ENCODE measurements around the gene TMEM53. TPM values are rescaled to one million over a fixed set of nuclear protein-coding genes. Genes with fewer than 3 reads are reported as not detected.
"Not testable (repeated sequence)": the region's sequence is repeated elsewhere in the genome, so short reads cannot be mapped to it uniquely, and the experiment has no call there.

TMEM53 gene
- polyA plus RNA-seq (2013, experiment 1 of 2; ENCODE audit: insufficient read length) = 4.3 TPM
- polyA plus RNA-seq (2013, experiment 2 of 2; ENCODE audit: insufficient read length) = 3.3 TPM

DNA sequence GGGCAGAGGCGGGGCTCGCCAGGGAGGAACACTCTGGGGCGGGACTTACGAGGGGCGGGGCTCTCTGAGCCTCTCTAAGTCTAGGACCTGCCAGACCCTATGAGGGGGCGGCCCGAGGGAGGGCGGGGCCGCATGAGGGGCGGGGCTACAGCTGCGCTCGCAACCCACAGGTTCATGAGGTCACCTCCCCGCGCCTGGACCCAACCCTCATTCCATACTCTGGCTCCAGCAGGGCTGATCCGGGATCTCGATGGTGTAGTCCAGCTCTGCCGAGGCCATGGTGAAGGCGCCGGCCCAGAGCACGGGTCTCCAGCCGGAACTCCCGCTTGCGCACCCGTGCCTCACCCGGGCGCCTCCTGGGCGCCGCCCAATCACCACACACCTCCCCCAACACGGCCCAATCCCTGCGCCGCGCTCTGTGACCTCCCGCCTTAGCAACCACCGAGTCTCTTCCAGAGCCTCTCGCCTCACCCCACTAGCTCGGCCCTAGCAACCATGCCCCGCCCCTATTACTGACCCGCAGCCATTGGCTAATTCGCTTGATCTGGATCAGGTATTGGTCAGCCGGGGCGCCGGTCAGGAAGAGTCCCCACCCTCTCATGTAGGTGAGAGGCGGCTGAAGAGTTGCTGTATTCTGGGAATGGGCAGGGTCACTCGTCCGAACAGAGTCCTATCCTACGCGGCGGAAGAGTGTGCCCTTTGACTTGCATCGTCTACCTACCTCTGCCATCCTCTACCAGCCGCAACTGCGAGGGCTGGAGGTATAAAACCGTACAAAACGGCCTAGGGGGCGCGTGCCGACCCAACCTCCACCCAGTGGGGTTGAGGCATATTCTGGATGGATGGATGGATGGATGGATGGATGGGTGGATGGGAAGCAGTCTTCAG is at the start of gene TMEM53, which contains the start of gene ARMH1:
TSS of gene TMEM53 (minus strand) at position 369 of the 888 bp plus-strand sequence. CDS start at position 279, 90 bp downstream.
TSS of gene ARMH1 (plus strand) at position 602 of the 888 bp plus-strand sequence. CDS start 14,984 bp downstream, outside the sequence.
- DNase-seq = peak; percentile 99

DNA sequence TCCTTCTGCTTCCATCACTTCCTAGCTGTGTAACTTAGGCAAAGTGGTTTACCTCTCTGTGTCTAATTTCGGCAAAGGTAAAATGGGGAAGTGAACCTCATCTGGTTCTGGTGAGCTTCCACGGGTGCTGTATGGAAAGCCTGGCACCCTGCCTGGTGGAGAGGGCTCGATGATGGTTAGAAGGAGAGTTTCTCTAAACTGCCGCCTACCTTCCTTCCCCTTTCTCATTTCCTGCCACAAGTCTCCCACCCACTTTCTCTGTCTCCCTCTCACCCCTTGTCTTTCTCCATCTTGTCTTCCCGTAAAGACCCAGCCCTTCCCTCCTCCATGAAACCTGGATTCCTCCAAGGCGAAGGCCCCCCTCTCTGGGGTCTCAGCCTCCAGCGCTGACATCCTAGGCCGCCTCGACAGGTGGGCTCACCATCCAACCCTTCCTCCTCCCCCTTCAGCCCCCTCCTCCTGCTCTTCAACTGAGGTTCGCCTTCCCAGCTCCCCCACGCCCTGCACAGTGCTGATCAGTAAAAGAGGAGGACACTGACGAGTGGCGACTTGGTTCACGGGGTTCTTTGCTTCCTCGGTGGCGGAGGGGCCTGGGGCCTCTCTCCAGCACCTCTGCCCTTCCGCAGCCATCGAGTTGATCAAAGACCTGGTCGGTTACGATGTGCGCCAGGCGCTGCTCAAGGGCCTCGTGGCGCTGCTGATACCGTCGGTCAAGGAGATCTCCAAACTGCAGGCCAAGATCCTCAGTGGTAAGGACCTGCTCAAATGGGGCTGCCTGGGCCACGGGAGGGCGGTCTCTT is 49.4 kb upstream of the TMEM53 start:
- DNase-seq = no peak

DNA sequence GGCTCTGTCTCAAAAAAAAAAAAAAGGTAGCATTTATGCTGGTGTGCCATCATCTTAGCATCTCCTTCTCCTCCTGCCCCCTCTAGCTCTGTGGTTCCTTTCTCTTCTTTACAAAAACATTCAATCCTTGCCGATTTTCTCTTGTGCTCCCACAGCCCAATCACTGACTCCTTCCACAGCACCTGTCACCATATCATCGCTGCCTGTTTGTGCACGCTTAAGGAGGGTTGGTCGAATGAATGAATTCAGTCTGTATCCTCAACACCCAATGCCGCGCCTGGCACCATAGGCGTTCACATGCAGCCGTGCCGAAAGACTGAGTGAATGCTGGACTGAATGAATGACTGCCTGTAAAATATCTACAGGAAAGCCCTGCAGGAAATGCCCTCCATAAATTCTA is 48.8 kb upstream of the TMEM53 start:
- no peak for DNase-seq

DNA sequence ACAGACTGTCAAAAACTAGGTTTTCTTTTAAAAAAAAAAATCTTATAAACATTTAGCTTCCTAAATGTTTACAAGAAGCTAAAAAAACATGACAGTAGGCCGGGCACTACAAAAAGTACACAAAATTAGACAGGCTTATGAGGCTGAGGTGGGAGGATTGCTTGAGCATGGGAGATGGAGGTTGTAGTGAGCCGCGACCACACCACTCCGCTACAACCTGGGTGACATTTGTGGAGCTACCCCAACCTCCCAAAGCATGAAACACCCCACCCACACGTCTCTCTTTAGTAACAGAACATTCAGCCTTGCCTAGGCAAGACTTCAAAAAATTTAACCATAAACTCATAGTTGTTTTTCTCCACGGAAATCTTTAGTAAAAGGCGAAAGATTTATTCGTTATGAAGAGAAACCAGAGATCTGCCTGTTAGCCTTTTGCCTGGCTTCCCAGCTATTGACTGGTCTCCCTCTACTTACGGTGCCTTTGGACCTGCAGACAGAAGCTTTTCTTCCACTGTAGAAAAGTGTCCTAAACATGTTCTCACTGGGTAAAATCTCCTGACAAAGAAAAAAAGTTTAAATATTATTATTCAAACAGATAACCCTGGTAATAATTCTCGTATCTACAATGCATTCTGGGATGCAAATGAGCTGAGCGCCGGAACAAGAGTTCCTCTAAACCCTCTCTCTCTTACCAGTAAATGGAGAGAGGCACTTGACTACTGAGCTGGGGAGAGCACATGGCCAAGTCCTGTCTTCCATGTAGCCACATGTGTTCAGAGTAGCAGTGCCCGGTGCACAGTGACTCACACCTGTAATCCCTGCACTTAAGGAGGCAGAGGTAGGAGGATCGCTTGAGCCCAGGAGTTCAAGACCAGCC is 47.4 kb upstream of the TMEM53 start:
- DNase-seq = peak; percentile 93

DNA sequence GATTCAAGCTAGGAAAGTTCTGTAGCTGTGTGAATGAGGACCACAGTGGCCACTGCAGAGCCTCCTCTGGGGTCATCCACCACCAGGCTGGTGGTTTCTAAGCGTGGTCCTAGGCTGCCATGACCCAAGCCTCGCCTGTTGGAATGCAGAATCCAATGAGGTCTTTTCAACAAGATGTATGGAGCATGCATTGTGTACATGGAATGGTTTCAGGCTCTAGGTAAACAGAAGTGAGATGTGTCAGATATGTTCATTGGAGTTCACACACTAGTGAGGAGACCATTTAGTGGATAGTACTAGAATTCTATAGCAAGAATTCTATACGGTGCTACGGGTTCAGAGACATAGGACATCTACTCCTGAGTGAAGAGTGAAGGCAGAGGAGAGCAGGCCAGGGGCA is 46.0 kb upstream of the TMEM53 start:
- DNase-seq = no peak

DNA sequence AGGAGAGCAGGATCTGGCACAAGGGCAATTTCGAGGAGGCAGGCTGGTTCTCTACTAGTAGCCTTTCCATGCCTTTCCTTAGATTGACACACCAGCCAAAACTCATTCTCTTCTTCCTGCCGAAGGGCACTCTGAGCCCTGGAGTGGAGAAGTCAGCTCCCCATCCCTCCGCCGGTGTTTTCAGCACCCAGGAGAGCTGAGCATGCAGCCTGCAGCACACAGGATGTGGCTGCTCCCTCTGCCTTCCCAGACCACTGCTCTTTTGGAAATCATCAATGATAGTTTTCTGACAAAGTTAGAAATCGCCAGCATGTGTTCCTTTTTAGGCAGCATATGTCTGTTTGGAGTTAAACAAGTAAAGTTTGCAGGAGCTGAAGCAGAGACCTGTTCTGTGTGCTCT is 45.0 kb upstream of the TMEM53 start:
- DNase-seq = no peak

DNA sequence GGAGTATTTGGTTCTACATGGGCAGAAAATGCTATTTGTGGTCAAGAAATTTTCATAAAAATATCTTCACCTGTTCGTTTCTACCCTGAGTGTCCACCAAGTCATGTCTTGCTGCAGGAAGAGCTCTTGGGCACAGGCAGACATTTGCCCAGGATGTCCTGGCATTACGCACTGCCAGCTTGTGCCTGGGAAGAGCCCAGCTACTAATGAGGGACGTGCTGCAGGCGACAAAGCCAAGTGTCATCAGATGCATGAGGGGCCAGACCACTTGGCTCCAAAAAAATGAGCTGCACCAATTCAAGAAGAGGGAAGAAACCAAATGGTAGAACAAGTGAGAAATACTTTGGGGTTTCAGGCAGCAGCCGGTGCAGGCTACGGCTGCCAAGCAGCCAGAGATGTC is 43.8 kb upstream of the TMEM53 start:
- DNase-seq = no peak

DNA sequence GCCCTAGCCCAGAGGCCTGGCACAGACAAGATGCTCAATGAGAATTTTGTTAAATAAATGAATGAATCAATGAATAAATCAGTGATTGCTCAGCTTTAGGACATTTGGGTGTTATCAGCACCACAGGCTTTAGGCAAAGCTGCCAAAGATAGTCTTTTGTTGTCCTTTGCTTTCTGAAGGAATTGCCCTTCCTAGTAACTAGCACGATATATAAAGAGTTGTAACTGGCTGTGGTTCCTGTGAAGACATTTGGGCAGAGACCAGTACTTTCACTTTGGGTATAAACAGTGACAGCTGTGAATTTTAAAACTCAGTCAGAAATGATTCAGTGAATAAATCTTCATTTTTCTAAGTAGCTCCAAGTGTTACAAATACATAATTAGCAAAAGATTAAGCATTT is 43.4 kb upstream of the TMEM53 start:
- no peak for DNase-seq

DNA sequence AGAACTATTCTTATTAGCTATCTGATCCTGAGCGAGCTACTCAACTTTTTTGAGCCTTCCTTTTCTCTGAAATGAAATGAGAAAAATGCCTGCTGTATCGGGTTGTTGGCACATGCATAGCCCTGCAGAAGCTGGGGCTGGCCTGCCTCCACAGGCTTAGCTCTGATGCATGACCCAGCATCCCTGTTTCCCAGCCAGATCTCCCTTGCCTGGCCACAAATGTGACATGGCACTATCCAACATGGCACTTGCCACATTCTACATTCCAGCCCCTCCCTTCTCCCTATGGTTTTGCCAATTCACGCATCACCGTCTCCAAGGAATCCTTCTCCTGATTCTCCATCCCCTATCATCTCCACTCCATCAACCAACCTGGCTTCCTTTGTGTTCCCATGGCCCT is 42.9 kb upstream of the TMEM53 start:
- DNase-seq = no peak

DNA sequence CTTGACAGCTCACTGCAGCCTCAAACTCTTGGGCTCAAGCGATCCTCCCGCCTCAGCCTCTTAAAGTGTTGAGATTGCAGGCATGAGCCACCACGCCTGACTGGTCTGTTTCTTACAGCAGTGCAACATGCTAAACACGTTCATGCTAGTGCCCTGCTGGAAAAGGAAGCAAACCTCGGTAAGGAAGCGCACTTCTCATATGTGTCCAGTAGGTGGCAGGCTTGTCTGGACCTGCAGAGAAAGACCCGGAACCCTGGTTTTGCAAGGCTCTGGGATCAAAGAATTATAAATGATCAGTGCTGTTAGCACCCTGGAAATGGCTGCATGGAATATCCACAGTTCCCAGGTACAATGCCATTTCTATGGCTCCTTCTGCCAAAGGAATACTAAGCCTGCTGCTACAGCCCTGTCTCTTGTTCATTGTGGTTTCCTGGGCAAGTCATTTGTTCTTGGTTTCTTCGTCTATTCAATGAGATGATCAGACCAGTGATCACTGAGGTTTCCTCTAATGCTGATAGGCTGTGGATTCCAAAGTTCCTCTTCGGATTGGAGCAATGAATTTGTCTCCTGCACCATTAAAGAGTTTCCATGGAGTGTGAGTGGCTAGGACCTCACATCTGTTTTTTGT is 40.8 kb upstream of the TMEM53 start:
- peak; percentile 66 for DNase-seq

DNA sequence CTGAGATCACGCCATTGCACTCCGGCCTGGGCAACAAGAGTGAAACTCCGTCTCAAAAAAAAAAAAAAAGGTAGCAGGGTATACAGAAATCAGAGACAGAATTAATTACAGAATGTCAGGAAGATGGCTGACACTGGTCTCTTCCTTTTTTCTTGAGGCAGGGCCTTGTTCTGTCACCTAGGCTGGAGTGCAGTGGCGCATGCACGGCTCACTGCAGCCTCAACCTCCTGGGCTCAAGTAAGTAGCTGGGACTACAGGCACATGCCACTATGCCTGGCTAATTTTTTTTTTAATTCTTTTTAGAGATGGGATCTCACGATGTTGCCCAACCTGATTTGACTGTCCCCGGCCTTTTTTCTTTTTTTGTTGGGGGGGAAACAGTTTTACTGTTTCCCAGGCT is 40.3 kb upstream of the TMEM53 start:
- no peak for DNase-seq

DNA sequence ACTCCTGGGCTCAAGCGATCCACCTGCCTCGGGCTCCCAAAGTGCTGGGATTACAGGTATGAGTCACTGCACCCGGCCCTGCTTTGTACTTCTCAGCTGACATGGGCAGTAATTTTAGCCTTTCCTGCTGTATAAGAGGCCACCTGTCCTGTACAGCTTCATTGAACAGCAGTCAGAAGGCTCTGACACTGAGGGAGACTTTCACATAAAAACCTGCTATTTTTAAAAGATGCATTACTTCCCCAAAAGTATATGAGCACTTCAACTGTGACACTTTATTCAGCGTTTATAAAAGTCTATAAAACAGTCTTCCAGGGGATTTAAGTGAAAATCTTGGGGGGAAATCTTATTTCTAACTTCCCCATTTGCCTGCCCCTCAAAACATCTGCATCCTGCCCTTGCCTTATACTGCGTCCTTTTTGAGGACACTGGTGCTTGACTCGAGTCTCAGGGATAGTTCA is 39.1 kb upstream of the TMEM53 start:
- no peak for DNase-seq

DNA sequence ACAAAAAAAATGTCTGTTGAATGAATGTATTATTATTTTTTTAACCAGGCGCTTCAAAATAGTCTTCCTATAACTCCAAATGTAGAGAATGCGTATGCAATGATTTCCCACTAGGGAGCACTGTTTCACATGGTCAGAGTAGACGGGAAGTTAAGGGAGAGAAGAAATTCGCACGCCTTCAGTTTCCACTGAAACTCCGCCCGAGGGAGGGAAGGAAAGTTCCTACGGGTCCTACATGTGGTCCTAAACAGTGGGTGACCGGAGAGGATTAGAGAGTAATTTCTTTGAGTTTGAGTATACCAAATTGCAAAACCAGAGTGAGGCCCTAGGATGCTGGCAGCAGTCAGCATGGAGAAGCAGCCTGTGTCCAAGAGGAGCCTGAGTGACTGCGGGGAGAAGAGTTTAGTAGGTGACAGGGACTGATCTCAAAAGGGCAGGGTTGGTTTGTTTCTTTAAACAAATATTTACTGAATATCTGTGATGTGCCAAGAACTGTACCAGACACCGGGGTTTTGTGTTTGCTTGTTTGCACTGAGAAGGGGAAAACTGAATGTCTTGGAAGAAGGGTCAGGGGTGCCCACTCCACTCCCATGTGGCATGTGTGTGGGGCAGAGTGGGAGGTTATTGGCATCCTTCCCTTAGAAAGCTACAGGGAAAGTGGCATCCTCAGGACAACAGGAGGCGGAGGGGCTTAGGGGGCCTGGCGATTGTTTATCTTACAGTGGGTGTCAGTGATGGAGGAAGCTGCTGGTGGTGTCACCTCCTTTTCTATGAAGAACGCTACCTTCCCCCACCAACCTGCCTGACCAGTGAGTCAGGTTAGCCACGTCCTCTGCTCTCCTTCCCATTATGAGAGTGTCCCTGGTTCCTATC is 33.9 kb upstream of the TMEM53 start:
- peak; percentile 67 for DNase-seq

DNA sequence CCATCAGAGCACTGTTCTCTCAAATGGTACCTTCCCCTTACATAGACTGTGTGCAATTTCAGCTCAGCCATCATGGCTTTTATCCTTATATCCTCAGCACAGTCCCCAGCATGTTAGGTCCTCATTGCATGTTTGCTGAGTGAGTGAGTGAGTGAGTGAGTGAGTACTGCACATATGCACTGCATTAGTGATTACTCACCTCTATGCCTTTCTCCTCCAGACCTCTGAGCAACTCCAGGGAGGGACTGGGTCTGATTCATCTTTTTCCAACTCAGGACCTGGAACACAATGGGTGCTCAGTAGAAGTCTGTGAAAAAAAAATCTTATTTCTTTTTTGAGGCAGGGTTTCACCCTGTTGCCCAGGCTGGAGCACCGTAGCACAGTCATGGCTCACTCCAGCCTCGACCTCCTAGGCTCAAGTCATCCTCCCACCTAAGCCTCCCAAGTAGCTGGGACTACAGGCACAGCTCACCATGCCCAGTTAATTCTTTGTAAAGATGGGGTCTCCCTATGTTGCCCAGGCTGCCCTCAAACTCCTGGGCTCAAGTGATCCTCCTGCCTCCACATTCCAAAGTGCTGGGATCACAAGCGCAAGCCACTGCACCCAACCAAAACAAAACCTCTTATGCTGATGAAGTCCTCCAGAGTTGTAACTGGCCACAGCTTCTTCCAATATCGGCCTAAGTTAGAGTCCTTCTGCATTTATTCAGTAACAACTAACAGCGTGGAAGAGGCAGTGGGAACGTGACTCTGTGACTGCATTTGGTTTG is 33.0 kb upstream of the TMEM53 start:
- peak; percentile 96 for DNase-seq

DNA sequence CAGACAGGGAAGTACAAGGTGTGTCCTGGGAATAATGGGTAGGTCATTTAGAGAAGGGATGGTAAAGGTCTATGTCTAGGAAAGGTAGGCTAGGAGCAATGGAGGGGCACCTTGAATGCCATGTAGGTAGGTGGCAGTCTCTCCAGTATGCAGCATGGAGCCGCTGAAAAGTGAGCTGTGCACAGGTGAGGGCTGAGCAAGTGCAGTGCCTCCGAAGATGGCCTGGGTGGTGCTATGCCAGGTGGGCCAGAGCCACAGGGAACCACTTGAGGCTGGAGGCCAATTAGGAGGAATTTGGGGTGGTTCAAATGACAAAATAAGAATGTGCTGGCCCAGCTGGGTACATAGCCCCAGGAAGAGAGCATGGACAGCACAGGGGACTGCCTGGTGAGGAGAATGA is 31.7 kb upstream of the TMEM53 start:
- DNase-seq = no peak

DNA sequence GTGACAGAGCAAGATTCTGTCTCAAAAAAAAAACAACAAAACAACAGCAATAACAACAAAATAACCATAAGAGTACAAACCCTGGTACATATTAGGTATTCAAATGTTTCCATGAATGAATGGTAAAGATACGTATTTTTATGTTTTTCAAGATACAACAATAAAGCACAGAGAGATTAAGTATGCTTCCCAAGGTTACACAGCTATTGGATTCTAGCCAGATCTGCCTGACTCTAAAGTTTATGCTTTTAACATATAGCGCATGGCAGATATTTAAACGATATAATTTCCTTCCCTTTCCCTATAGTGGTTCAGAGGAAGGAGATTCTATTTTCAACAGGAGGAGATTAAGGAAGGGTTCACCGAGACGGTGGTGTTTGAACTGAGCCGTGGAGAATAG is 31.2 kb upstream of the TMEM53 start:
- DNase-seq = no peak

DNA sequence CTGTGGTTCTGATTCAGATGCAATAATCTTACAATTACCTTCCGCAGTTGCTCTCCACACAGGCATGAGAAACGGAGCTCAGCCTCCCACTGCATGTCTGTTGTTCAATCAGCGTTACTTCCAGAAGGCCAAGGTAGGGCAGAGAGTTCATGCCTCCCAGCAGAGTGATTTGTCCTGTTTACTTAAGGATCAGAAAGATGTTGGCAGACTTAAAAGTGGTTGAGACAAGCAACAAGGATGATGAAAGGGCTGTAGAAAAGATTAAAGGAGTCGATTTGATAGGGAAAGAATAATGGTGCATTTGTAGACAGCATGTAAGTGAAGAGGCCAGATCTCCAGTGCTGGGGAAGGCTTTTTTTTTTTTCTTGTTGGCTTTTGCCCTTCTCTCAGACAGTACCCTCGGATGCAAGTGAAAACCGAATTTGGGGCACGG is 26.9 kb upstream of the TMEM53 start:
- DNase-seq = no peak

DNA sequence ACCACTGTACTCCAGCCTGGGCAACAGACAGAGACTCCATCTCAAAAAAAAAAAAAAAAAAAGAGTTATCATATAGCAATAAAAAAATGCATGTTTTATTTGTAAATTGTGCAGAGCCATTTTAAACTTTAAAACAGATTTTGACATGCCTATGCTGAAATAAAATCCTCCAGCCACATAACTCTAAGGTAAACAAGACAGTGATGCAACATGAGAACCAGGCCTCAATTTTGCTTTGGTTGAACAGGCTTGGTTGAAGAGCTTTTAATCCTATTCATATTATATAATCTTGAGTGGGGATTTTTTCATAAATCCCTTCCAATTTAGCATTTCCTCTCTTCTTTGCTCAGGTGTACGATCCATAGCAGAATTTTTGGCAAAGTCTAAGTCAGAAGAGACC is 26.3 kb upstream of the TMEM53 start:
- no peak for DNase-seq

DNA sequence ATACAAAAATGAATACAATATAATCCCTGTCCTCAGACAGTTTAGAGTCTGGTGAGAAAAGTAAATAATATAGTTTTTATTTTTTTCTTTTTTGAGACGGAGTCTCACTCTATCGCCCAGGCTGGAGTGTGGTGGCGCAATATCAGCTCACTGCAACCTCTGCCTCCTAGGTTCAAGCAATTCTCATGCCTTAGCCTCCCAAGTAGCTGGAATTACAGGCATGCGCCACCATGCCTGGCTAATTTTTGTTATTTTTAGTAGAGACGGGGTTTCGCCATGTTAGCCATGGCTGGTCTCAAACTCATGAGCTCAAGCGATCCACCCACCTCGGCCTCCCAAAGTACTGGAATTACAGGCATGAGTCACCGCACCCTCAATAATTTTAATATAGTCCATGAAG is 25.1 kb upstream of the TMEM53 start:
- not testable (repeated sequence) for DNase-seq

DNA sequence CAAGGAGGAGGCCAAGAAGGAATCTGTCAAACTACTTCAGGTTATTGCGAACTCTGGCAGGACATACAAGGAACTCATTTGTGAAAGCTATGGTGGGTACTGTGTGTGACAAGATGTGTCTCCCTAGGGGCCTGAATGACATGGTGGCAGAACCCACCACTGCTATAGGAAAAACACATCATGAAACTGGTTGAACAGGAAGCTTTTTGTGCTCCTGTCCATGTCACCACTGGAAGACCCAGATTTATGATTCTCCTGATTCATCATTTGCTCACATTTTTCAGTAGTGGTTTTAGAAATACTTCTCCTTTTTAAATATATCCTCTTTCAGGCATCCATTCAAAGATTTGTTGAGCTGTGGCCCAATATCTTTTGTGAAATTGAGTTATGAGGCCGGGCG is 23.9 kb upstream of the TMEM53 start:
- DNase-seq = no peak

Measured in fibroblast of skin of back (primary cell).